Measurements from ENCODE around the gene MZB1. TPM values are rescaled to one million over a fixed set of nuclear protein-coding genes. Genes with fewer than 3 reads are reported as not detected.
"Not testable (repeated sequence)": the region's sequence is repeated elsewhere in the genome, so short reads cannot be mapped to it uniquely, and the experiment has no call there.

MZB1 gene
- total RNA-seq, 2 experiments from 2014 or later = 2.0 to 2.8 TPM

- Mint-ChIP-seq H3K27ac (no peak overlapping the region), H3K36me3 (ENCODE audit: low read depth) (peaks cover 1% of the 10 kb centered on the region), H3K4me3 (no peak overlapping the region), H3K9me3 (no peaks in the 10 kb centered on the region), H3K4me1 (ENCODE audit: low read depth) (peaks cover 39% of the 10 kb centered on the region), H3K27me3 (ENCODE audit: low read depth) (no peaks in the 10 kb centered on the region)
- no peak for DNase-seq
- CTCF ChIA-PET = interaction anchor here (0.6 to 1.6 kb wide), 9 partner anchors 10 to 224 kb away, joined by 3 to 6 read pairs (median 3); no protein-coding TSS in a partner anchor
- intact Hi-C loops (cut with micrococcal nuclease) = no loop called here
Measured at GRCh38 chr5:139410121-139410992, 20.6 kb upstream of the MZB1 start.

- H3K27ac Mint-ChIP-seq; H3K27me3 Mint-ChIP-seq (ENCODE audit: low read depth); intact Hi-C loops (cut with micrococcal nuclease); H3K4me3 Mint-ChIP-seq; H3K9me3 Mint-ChIP-seq; H3K36me3 Mint-ChIP-seq (ENCODE audit: low read depth): not testable (repeated sequence)
- peaks cover 33% of the 10 kb centered on the region for H3K4me1 Mint-ChIP-seq (ENCODE audit: low read depth)
- CTCF ChIA-PET = interaction anchor here (1.1 to 1.5 kb wide), 2 partner anchors 11 to 13 kb away, joined by 3 read pairs; no protein-coding TSS in a partner anchor
- DNase-seq = peak; percentile 1
Measured at GRCh38 chr5:139409116-139409515, 19.4 kb upstream of the MZB1 start.

GRCh38 chr5:139408191-139408590, 18.5 kb upstream of the MZB1 start:
- no peaks in the 10 kb centered on the region for H3K27me3 Mint-ChIP-seq (ENCODE audit: low read depth)
- H3K36me3 Mint-ChIP-seq (ENCODE audit: low read depth) = peaks cover 1% of the 10 kb centered on the region
- intact Hi-C loops (cut with micrococcal nuclease) = no loop called here
- no peak overlapping the region for H3K4me3 Mint-ChIP-seq
- peaks cover 28% of the 10 kb centered on the region for H3K4me1 Mint-ChIP-seq (ENCODE audit: low read depth)
- no peak for DNase-seq
- H3K27ac Mint-ChIP-seq = no peak overlapping the region
- H3K9me3 Mint-ChIP-seq = no peaks in the 10 kb centered on the region
- CTCF ChIA-PET = interaction anchor here (1.4 to 1.5 kb wide), 2 partner anchors 12 to 14 kb away, joined by 3 to 8 read pairs; no protein-coding TSS in a partner anchor

- intact Hi-C loops (cut with micrococcal nuclease) = no loop called here
- Mint-ChIP-seq H3K4me3 (no peak overlapping the region), H3K36me3 (ENCODE audit: low read depth) (peaks cover 1% of the 10 kb centered on the region), H3K4me1 (ENCODE audit: low read depth) (peaks cover 28% of the 10 kb centered on the region), H3K27me3 (ENCODE audit: low read depth) (no peaks in the 10 kb centered on the region), H3K27ac (no peak overlapping the region), H3K9me3 (no peaks in the 10 kb centered on the region)
- CTCF ChIA-PET = interaction anchor here (1.4 kb wide), 1 partner anchor 15 kb away, joined by 8 read pairs; no protein-coding TSS in a partner anchor
- DNase-seq = peak; percentile 3
Measured at GRCh38 chr5:139407517-139407916, 17.8 kb upstream of the MZB1 start.

- peaks cover 1% of the 10 kb centered on the region for H3K36me3 Mint-ChIP-seq (ENCODE audit: low read depth)
- peaks cover 30% of the 10 kb centered on the region for H3K4me1 Mint-ChIP-seq (ENCODE audit: low read depth)
- CTCF ChIA-PET = interaction anchor here (0.9 to 1.5 kb wide), 3 partner anchors 9 to 106 kb away, joined by 3 to 4 read pairs (median 4); no protein-coding TSS in a partner anchor
- H3K4me3 Mint-ChIP-seq = no peak overlapping the region
- no peak overlapping the region for H3K27ac Mint-ChIP-seq
- H3K9me3 Mint-ChIP-seq = no peaks in the 10 kb centered on the region
- no peaks in the 10 kb centered on the region for H3K27me3 Mint-ChIP-seq (ENCODE audit: low read depth)
- DNase-seq = peak; percentile 1
- intact Hi-C loops (cut with micrococcal nuclease) = no loop called here
Measured at GRCh38 chr5:139406963-139407362, 17.2 kb upstream of the MZB1 start.

GRCh38 chr5:139404484-139404840, 14.7 kb upstream of the MZB1 start:
- H3K36me3 Mint-ChIP-seq (ENCODE audit: low read depth) = no peaks in the 10 kb centered on the region
- DNase-seq = no peak
- H3K27ac Mint-ChIP-seq = peak overlapping the region; percentile 100
- intact Hi-C loops (cut with micrococcal nuclease) = loop anchor here (1.0 to 5.0 kb wide), 12 partner anchors 10 to 937 kb away; partner anchors contain the start of genes DNAJC18, EGR1, ETF1 and HSPA9
- H3K4me1 Mint-ChIP-seq (ENCODE audit: low read depth) = peaks cover 34% of the 10 kb centered on the region
- no peaks in the 10 kb centered on the region for H3K9me3 Mint-ChIP-seq
- no peaks in the 10 kb centered on the region for H3K27me3 Mint-ChIP-seq (ENCODE audit: low read depth)
- CTCF ChIA-PET = interaction anchor here (1.1 to 1.5 kb wide), 2 partner anchors 9 to 26 kb away, joined by 3 read pairs; partner anchors contain the start of gene PROB1
- H3K4me3 Mint-ChIP-seq = peak overlapping the region; percentile 93

GRCh38 chr5:139403787-139404483, 14.2 kb upstream of the MZB1 start, which contains the start of gene SPATA24:
Gene SPATA24, minus strand, starts transcription at chr5:139404089. Its CDS starts 29 bp downstream, at chr5:139404060.
- H3K9me3 Mint-ChIP-seq = no peaks in the 10 kb centered on the region
- H3K4me3 Mint-ChIP-seq = peak within 1 kb of the TSS; percentile 93
- intact Hi-C loops (cut with micrococcal nuclease) = loop anchor here (1.0 to 5.0 kb wide), 13 partner anchors 10 to 937 kb away; partner anchors contain the start of genes DNAJC18, EGR1, ETF1 and HSPA9
- peaks cover 37% of the 10 kb centered on the region for H3K4me1 Mint-ChIP-seq (ENCODE audit: low read depth)
- peak within 1 kb of the TSS; percentile 100 for H3K27ac Mint-ChIP-seq
- no peaks in the 10 kb centered on the region for H3K36me3 Mint-ChIP-seq (ENCODE audit: low read depth)
- H3K27me3 Mint-ChIP-seq (ENCODE audit: low read depth) = no peaks in the 10 kb centered on the region
- CTCF ChIA-PET = interaction anchor here (1.1 to 1.9 kb wide), 7 partner anchors 9 to 565 kb away, joined by 3 to 10 read pairs (median 3); partner anchors contain the start of gene PROB1
- peak; percentile 99 for DNase-seq

- intact Hi-C loops (cut with micrococcal nuclease) = loop anchor here (1.0 to 5.0 kb wide), 5 partner anchors 129 to 936 kb away; partner anchors contain the start of genes EGR1 and HSPA9
- Mint-ChIP-seq H3K36me3 (ENCODE audit: low read depth) (no peaks in the 10 kb centered on the region), H3K4me3 (peak overlapping the region; percentile 93), H3K9me3 (no peaks in the 10 kb centered on the region), H3K27me3 (ENCODE audit: low read depth) (no peaks in the 10 kb centered on the region), H3K27ac (peak overlapping the region; percentile 100), H3K4me1 (ENCODE audit: low read depth) (peaks cover 37% of the 10 kb centered on the region)
- CTCF ChIA-PET = interaction anchor here (1.1 to 2.1 kb wide), 8 partner anchors 8 to 565 kb away, joined by 3 to 10 read pairs (median 4); partner anchors contain the start of gene PROB1
- DNase-seq = no peak
Measured at GRCh38 chr5:139403418-139403786, 13.7 kb upstream of the MZB1 start.

- peak overlapping the region; percentile 7 for H3K27ac Mint-ChIP-seq
- peaks cover 35% of the 10 kb centered on the region for H3K4me1 Mint-ChIP-seq (ENCODE audit: low read depth)
- no peaks in the 10 kb centered on the region for H3K36me3 Mint-ChIP-seq (ENCODE audit: low read depth)
- no peaks in the 10 kb centered on the region for H3K27me3 Mint-ChIP-seq (ENCODE audit: low read depth)
- peak overlapping the region; percentile 93 for H3K4me3 Mint-ChIP-seq
- DNase-seq = peak; percentile 45
- CTCF ChIA-PET = interaction anchor here (0.6 to 2.1 kb wide), 15 partner anchors 9 to 1360 kb away, joined by 3 to 10 read pairs (median 3); no protein-coding TSS in a partner anchor
- intact Hi-C loops (cut with micrococcal nuclease) = loop anchor here (1.0 to 5.0 kb wide), 5 partner anchors 128 to 935 kb away; partner anchors contain the start of genes EGR1 and HSPA9
- H3K9me3 Mint-ChIP-seq = no peaks in the 10 kb centered on the region
Measured at GRCh38 chr5:139402561-139403158, 12.9 kb upstream of the MZB1 start.

GRCh38 chr5:139401546-139401945, 11.8 kb upstream of the MZB1 start:
- no peaks in the 10 kb centered on the region for H3K27me3 Mint-ChIP-seq (ENCODE audit: low read depth)
- H3K4me1 Mint-ChIP-seq (ENCODE audit: low read depth) = peaks cover 30% of the 10 kb centered on the region
- H3K4me3 Mint-ChIP-seq = no peak overlapping the region
- no peak for DNase-seq
- CTCF ChIA-PET = interaction anchor here (1.0 to 2.1 kb wide), 7 partner anchors 9 to 822 kb away, joined by 3 to 6 read pairs (median 3); no protein-coding TSS in a partner anchor
- H3K27ac Mint-ChIP-seq = no peak overlapping the region
- H3K9me3 Mint-ChIP-seq = no peaks in the 10 kb centered on the region
- no peaks in the 10 kb centered on the region for H3K36me3 Mint-ChIP-seq (ENCODE audit: low read depth)
- intact Hi-C loops (cut with micrococcal nuclease) = loop anchor here (5.0 kb wide), 4 partner anchors 236 to 934 kb away; partner anchors contain the start of genes EGR1 and HSPA9

GRCh38 chr5:139399501-139400121, 9.9 kb upstream of the MZB1 start:
- Mint-ChIP-seq H3K4me3 (no peak overlapping the region), H3K9me3 (no peaks in the 10 kb centered on the region)

More at GRCh38 chr5:139399501-139400121, 9.9 kb upstream of the MZB1 start:
- H3K36me3 Mint-ChIP-seq (ENCODE audit: low read depth) = peaks cover 1% of the 10 kb centered on the region
- CTCF ChIA-PET = no interaction called here
- H3K27me3 Mint-ChIP-seq (ENCODE audit: low read depth) = no peaks in the 10 kb centered on the region
- H3K27ac Mint-ChIP-seq = no peak overlapping the region
- intact Hi-C loops (cut with micrococcal nuclease) = loop anchor here (5.0 kb wide), 4 partner anchors 238 to 932 kb away; partner anchors contain the start of genes EGR1 and HSPA9
- DNase-seq = no peak
- peaks cover 29% of the 10 kb centered on the region for H3K4me1 Mint-ChIP-seq (ENCODE audit: low read depth)

Measured in activated naive CD4-positive, alpha-beta T cell treated with anti-CD3 and anti-CD28 coated beads for 36 hours (primary cell).